Tongue (tissue), 2 donors: Measurements from ENCODE around the gene EXOC6. TPM values are rescaled to one million over a fixed set of nuclear protein-coding genes. Genes with fewer than 3 reads are reported as not detected.
"Not testable (repeated sequence)": the region's sequence is repeated elsewhere in the genome, so short reads cannot be mapped to it uniquely, and the experiment has no call there.

Source experiments
- DNase-seq: peaks from one replicate; pipeline ENCODE4 v3.0.0-alpha.2; 2015
- total RNA-seq: library from RNA; depleted of rRNA; stranded (reverse); fragments of >200 nt; gene quantifications from one replicate; pipeline ENCODE4 v1.2.3, GENCODE V29; 2014

Gene EXOC6
- total RNA-seq, 1 donor from 2014 or later: 64.7 TPM

DNA sequence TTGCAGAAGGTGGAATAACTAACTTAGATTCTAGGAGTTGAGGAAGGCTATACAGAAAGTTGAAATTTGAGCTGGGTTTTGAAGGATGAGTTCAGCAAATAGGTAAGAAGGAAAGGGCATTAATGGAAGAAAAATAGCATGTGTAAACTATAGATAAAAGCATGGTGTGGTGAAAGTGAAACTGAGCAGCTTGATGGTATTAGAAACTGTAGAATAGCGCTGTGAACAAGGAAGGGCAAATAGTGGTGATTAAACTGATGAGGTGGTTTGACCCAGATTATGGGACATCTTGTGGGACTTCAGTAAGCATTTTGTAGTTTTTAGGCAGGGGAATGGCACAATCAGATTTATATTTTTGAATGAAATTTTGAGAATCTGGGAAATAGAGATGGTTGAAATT lies 90.5 kb downstream of the EXOC6 start:
- DNase-seq: no peak

DNA sequence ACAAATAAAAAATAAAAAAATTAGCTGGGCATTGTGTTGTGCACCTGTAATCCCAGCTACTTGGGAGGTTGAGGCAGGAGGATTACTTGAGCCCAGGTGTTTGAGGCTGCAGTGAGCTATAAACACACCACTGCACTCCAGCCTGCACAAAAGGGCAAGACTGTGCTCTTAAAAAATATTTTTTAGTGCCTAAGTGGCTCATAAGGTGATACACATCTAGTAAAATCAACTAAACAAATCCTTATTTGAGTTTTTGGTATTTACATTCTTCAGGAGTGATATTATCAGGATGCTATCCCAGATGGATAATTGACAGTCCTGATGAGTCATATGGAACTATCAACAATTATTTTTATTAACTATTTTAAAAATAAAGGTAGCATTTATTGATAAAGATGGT lies 93.9 kb downstream of the EXOC6 start:
- DNase-seq: no peak

DNA sequence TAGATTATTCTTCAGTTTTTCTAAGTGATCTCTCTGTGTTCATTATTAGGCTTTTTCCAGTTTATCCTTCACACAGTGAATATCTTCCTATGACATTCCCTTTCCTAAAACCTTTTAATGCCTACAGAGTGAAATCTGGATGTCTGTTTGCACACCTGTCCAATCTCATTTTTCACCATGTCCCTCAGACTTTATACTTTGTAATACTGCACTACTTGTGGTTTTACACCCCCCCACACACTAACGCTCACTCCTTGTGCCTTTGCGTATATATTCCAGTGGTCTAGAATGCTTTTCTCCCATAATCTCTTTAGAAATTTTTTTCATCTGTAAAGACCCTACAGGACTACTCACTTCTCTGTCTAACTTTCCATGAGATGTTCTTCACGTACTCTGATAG lies 98.2 kb downstream of the EXOC6 start:
- DNase-seq: no peak

DNA sequence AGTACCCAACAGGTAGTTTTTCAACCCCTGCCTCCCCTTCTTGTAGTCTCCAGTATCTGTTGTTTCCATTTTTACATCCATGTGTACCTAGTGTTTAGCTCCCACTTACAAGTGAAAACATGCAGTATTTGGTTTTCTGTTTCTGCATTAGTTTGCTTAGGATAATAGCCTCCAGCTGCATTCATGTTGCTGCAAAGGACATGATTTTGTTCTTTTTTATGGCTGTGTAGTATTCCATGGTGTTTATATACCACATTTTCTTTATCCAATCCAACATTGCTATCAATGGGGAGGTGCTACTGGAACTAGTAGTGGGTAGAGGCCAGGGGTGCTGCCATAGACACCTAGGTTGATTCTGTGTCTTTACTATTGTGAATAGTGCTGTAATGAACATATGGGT lies 104.3 kb downstream of the EXOC6 start:
- DNase-seq: not testable (repeated sequence)

DNA sequence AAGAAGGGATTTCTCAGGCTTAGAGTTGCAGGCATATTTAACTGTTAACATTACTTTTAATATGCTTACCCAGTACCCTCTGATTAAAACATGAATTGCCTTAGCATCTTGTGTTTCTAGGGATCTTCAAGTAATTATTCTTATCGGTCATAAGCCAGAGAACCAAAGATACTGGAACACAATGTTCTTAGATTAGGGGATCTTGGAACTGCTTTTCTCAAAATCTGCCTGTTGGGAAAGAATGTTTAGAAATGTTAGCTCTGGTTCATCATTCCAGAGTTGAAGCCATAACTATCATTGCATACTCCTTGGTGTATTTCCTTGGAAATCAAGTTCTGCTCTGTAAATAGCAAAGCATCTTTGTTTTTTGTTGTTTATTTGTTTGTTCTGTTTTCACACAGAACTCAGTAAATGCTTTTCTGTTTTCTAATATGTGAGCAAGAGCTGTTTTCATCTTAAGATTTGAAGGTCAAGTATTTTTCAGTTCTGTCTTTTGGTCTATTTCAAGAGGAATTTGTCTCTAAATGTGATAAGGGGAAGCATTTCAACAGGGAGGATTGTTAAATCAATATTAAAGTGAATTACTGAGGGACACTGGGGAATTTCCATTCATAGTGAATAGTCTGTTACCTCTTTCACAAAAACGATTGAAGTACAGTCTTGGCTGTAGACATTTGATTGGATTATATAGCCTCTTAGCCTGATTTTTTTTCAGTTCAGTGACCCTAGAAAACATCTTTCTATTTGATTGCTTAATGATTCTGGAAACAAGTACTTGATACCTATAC lies 109.1 kb downstream of the EXOC6 start:
- no peak for DNase-seq

DNA sequence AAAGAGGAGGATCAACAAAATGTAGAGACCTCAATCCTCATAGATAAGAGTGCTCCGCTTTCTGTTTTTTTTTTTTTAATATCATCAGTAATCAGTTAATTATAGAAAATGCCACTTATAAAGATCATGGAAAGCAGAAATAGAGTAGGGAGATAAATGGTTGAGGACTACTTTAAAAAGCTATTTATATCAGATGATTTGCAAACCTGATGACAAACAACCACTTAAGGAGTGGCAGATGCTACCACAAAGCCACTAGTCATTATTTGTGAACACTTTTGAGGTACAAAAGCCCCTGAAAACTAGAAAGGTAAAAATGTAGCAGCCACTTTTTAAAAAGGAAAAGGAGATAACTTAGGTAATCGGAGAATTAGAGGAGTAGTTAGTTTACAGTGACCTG lies 113.3 kb downstream of the EXOC6 start:
- DNase-seq: no peak

DNA sequence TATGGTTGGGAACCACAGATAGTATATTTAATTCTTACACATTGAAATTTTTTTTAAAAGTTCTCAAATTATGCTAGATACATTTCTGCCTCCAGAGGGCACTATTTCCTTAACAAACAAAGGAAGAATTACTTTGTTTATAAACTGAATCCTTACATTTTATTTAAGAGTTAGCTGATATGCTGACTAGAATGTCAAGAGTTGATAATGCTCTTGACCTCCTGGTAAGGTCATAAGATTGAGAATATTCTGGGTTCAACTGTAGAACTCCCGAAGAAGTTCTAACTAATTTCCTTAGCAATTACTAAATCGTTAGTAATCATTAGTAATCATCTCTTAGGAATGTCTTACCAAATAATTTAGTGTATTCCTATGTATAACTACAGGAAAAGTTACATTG lies 117.0 kb downstream of the EXOC6 start:
- DNase-seq: peak; percentile 74

DNA sequence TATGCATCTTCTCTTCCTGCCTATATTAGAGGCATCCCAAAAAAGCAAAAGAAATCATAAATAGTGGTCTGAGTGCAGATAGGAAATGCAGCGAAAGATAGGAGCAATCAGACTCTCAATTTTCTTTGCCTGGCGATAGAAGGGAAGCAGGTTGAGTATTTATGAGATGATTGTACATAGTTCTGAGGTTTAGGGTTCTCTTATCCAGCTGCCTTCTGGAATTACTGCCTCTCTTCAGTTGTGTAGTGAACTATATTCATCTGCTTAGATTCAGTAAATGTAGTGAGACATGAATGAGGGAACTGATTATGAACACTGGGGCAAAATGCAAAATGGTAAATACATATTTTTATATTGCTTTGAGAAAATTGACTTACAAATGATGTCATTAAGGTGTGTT lies 119.3 kb downstream of the EXOC6 start:
- no peak for DNase-seq

DNA sequence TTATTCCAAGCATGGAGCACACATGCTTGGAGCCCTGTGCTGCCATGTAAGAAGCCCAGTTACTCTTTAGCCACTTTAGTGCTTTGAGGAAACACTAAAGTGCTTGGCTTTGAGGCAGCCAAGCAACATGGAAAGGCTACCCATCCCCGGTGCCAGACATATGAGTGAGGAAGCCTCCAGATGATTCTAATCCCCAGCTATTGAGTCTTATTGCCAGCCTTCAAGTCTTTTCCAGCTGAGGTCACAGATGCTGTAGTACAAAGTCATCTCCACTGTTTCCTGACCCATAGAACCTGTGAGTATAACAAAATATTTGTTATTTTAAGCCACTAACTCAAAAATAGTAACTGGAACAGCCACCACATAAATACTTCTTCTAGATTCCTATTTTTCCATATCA lies 120.8 kb downstream of the EXOC6 start:
- DNase-seq: no peak

DNA sequence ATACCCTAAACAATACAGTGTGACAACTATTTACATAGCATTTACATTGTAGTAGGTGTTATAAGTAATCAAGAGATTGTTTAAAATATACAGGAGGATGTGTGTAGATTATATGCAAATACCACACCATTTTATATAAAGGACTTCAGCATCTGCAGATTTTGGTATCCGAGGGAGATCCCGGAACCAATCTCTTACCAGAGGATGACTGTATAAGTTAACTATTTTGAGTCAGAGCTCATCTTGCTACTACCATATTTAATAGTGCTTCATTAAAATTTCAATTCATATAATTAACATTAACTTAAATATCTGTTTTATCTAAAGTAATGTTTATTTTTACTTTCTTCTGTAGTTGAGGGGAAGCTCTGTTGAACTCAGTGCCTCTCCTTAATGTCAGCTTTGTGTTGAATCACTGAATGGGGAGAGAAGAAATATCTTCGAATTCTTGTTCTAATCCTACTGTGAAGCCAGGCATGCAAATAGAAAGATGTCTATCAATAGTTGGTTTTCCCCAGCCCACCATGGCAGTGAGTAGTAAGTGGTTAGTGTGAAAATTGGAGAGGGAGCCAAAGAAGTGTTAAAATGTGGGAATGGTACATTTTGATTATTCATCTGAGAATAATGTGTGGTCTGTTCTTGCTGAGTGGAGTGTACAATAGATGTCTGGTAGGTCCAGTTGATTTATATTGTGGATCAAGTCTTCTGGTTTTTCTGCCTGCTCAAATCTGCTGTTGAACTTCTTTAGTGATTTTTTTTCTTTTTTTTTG lies 122.2 kb downstream of the EXOC6 start:
- no peak for DNase-seq

DNA sequence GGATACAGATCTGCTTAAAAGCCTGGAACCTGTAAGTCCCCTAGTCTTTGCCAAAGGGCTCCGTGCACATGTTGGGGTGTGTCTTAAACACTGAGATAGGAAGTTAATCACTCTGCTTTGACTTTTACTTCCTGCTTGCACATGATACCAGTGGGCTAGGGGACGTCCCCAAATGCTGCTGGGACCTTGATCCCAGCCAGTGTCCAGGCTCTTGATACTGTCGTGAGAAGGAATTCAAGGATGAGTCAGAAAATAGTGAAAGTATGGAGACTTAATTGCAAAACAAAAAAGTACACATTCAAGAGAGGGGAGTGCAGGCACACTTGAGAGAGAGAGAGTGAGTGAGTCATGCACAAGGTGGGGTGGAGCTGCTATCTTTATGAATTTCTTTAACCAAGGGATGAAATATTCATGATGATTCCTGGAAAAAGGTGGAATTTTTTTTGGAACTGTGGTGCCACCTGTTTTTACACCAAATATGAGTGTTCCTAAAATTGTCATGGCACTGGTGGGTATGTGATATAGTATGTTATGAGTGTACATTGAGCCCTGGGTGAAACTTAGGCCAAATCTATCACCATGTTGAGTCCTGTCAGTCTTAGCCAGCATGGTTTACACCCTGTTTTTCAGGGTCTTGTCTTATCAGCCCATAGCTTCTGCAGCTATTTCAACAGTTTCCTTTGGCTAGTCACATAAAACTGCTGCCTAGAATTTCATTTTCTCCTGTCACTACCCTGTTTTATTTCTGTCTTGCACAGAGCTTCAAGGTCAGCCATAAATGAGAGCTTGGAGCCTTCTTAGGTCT lies 123.9 kb downstream of the EXOC6 start:
- DNase-seq: no peak

DNA sequence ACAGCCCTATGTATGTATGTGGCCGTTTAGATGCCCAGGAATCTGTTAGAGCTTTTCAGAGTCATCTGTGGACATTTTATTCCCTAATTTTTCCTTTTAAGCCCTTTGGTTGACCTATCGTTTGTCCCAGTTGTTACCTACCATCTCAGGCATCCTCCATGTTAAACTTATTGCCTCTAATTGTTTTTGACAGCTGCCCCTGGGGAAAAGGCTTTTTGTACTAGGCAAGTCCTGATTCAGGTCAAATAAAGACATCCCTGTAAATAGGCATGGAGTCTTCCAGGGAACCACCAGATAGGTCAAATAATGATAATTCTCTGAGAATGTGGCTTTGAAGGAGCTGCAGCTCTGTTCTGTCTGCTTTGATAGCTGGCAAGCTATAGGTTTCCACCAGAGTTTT lies 124.6 kb downstream of the EXOC6 start:
- DNase-seq: no peak

DNA sequence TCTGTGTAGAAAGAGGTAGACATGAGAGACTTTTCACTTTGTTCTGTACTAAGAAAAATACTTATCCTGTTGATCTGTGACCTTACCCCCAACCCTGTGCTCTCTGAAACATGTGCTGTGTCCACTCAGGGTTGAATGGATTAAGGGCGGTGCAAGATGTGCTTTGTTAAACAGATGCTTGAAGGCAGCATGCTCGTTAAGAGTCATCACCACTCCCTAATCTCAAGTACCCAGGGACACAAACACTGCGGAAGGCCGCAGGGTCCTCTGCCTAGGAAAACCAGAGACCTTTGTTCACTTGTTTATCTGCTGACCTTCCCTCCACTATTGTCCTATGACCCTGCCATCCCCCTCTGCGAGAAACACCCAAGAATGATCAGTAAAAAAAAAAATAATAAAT lies 128.0 kb downstream of the EXOC6 start:
- DNase-seq: not testable (repeated sequence)

DNA sequence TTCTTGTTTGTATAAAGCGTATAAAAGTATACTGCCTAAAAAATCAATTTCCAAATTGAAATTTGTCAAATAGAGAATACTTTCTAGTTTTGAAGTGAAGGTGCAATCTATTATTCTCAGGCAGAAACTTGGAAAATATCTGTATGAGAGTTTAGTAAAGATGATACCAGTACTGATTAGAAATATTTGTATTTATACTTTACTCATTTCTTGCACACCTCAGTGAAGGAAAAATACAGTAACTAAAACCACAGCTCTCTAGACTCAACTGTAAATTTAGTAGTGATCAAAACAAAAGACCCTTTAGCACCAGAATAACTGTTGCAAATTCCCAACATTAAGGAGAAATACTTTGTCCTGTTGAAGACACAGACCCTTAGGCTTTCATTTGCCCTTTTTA lies 140.9 kb downstream of the EXOC6 start:
- DNase-seq: no peak

DNA sequence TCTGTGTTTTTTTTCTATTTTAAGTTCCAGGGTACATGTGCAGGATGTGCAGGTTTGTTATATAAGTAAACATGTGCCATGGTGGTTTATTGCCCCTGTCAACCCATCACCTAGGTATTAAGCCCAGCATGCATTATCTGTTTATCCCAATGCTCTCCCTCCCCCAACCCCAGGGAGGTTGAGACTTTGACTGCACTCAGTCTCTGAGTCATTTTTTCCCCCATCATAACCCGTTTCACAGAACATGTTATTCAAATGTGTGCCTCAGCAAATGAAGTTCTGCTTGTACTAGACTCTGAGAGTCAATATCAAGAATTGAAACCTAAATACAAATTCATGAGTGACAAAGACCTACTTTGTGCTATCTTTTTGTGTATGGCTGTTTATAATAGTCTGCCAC lies 142.3 kb downstream of the EXOC6 start:
- DNase-seq: no peak

DNA sequence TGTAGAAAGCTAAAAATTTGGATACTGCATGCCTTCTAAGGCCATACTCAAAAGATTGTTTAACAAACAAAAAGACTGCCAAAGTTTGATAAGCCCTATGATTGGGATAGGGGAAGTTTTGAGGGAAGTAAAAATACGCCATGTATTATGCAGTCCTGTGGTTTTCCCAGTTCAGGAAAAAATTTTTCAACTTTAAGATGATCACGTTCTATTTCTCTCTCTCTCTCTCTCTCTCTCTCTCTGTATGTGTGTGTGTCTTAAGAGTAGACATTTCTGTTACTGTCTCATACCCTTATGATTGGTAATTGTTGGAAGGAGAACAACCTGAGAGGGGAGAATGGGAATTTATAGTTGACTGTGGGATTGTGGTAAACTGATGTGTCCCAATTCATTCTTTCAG lies 143.2 kb downstream of the EXOC6 start:
- no peak for DNase-seq

DNA sequence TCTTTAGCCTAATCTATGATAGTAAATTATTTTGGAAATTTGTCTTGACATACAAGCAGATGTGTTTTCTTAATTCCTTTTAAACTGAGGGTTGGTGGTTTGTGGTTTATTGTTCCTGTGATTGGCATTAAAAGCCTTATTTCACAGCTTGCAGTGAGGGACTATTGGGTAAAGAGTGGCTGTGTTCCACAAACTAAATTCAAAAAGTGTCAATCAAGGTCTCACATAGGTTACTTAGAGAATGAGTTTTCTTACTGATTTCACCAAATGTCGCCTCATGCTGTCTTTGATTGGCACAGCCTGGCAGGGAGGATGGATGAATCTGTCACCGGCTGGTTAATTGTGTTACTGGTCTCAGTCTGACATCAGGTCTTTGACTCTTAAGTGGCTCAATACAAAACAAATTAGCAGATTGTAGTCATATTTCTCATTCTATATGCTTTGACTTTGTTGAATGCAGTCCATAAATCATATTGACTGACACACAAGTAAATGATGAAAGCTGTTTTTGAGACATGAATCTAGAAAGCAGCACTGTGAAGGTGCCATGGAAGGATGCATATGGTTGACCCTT lies 145.5 kb downstream of the EXOC6 start:
- no peak for DNase-seq

DNA sequence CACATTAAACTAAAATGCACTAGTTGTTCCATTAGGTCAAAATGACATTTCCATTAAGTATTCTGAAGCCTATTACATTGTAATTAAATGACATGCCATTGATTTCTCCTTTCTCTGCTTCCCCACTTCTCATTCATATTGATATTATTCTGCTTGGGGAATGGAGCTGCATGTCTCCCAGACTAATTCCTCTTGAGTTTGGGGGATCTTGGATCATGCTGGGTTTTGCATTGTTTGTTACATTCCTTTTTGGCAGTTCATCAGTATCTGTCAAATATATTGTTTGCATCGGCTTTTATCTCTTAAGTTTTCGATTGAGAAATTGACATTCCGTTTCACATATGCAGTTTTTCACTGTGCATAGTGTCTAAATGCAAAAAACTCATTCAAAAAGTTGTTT lies 147.2 kb downstream of the EXOC6 start:
- DNase-seq: no peak

DNA sequence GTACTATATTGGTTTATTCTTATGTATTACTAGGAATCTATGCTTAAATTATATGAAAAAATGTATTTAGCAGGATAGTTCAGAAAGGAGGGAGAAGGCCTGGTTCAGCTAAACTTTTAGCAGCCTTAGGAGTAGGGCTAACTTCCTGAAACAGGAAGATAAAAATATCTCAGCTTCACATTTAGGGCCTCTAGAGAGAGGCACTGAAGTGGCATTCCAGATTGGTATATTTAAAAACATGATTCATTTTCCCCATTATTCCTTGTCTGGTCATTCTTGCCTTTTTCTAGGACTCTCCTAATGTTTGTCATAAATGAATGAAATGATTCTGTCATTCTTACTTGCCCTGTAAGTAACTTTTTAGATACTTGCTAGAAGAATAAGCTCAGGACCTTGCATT lies 149.3 kb downstream of the EXOC6 start:
- DNase-seq: no peak

DNA sequence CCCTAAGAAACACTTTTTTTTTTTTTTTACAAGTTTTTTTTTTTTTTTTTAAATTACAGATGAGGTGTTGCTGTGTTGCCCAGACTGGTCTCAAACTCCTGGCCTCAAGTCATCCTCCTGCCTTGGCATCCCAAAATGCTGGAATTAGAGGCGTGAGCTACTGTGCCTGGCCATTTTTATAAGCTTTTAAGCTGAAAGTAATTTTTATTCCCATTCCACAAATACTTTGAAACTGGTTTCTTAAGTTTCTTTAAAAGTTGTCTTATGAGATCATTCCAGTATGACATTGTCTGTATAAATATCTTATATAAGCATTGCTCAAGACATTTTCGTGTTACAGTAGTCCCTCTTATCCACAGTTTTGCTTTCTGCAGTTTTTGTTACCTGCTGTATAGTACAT lies 150.9 kb downstream of the EXOC6 start:
- DNase-seq: no peak

DNA sequence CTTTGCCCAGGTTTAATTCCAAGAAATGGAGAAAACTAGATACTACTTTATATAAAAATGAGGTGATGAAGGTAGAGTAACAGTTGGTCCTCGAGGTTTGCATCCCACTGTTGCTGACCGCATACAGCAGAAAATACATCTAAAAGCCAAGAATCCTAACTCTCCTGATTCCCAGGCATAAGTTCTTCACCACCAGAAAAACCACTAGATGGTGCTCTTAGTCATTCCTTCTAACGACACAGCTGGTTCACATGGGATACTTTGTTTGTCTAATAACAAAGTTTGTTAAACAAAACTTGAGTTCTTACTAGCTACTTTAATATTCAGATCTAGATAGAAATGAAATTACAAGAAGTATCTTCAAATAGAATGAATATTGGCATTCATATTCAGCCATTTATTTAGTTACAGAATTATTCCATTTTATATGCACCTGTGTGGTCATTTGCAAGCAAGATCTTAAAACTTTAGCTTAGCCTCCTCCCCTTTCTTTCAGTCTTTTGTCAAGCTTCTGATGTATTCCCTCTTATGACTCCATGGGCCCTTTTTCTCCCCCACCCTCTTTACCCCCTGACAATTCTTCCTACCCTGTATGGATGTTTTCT lies 158.2 kb downstream of the EXOC6 start:
- DNase-seq: peak; percentile 73

DNA sequence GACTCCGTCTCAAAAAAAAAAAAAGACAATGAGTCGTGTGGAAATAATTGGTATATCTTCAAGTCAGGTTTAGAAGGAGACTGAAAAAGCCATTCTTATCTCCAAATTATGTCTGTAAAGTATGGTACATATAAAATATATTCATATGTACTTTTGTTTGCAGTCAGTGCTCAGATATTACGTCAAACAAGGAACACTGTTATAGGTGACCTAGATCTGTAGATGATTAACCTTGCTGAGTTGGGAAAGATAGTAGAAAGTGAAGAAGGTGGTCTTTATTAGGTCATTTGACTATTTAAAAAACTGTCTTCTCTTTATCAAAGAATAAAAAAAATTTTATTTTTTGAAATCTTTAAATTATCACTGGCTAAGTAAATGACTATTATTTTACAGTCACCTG lies 167.4 kb downstream of the EXOC6 start:
- DNase-seq: no peak
